OCI-LY7 (cell line): ENCODE data around the gene TMEM30B.

Source experiments
- EZH2phosphoT487 ChIP-seq: fragments of 200-600 bp; sonication (generic); IDR thresholded peaks from 2 replicates; pipeline ENCODE4 v1.6.1; 2018; ENCODE audit warnings: low read depth, borderline replicate concordance, mild to moderate bottlenecking, mixed run types, antibody characterized with exemption, low read length, moderate library complexity, mixed read lengths
- TF ChIP-seq, protein P1 (sequence below): fragments of 200-600 bp; sonication (generic); conservative IDR thresholded peaks from 2 replicates; pipeline ENCODE4 v1.5.1; 2014; ENCODE audit warnings: mild to moderate bottlenecking, antibody characterized with exemption, low read length, moderate library complexity, mixed read lengths

DNA sequence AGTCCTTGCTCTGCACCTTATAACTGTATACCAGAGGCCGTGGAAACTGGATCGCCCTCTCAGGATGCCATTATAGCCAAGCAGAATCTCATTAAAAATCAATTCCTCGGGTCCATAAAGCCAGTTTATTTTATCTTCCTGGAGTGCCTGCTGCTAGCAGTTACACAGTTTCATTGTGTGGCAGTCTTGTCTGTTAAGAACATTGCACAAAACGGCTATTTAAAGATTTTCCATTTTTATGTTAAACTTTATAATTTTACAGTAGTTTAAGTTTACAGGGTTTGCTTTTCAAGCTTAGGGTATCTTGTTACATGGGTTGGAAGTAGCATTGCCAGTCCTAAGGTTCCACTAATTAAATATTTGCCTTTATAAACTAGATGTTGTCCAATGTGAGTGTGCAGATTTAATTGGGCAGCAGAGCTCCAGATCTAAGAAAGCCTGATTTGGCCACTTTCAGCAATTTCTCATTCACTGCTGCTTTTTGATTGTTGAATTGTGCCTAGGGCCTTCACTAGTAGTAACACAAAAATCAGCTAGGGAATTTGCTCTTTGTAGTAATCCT is 17.0 kb downstream of the TMEM30B start:
- TF ChIP-seq, protein P1, sequence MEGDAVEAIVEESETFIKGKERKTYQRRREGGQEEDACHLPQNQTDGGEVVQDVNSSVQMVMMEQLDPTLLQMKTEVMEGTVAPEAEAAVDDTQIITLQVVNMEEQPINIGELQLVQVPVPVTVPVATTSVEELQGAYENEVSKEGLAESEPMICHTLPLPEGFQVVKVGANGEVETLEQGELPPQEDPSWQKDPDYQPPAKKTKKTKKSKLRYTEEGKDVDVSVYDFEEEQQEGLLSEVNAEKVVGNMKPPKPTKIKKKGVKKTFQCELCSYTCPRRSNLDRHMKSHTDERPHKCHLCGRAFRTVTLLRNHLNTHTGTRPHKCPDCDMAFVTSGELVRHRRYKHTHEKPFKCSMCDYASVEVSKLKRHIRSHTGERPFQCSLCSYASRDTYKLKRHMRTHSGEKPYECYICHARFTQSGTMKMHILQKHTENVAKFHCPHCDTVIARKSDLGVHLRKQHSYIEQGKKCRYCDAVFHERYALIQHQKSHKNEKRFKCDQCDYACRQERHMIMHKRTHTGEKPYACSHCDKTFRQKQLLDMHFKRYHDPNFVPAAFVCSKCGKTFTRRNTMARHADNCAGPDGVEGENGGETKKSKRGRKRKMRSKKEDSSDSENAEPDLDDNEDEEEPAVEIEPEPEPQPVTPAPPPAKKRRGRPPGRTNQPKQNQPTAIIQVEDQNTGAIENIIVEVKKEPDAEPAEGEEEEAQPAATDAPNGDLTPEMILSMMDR, result no peak
- no peak for TF ChIP-seq EZH2phosphoT487
